HG03108 (cell line): ENCODE measurements around the gene PTP4A2.

ENCODE experiments used
- ATAC-seq: cut with Tn5 transposase; IDR thresholded peaks from one replicate; pipeline ENCODE4 v1.9.1; 2021; ENCODE audit warnings: moderate library complexity; ENCODE audit not compliant: unreplicated experiment

PTP4A2 gene

GRCh38 chr1:31891280-31891679, 46.9 kb downstream of the PTP4A2 start:
- no peak for ATAC-seq

- ATAC-seq: no peak
Measured at GRCh38 chr1:31888291-31888690, 49.9 kb downstream of the PTP4A2 start.

- no peak for ATAC-seq
Measured at GRCh38 chr1:31886866-31887265, 51.3 kb downstream of the PTP4A2 start.

GRCh38 chr1:31885851-31886250, 52.3 kb downstream of the PTP4A2 start:
- ATAC-seq: no peak

DNA sequence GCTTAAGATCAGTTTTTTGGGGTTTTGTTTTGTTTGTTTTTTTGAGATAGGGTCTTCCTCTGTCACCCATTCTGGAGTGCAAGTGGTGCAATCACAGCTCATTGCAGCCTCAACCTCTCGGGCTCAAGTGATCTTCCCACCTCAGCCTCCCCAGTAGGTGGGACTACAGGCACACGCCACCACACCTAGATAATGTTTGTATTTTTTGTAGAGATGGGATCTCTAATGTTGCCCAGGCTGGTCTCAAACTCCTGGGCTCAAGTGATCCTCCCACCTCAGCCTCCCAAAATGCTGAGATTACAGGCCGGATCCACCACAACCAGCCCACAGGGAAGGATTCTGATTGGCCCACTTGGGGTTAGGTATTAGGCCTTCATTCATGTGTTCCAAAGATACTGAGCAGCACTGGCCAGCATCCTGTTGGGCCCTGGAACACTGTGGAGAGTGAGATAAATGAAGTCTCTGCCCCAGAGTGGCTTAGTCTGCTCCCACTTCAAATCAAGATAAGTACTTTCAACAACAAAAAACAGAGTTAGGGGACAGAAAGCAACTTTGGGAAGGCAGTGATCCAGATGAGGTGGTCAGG, 54.7 kb downstream of the PTP4A2 start:
- no peak for ATAC-seq

DNA sequence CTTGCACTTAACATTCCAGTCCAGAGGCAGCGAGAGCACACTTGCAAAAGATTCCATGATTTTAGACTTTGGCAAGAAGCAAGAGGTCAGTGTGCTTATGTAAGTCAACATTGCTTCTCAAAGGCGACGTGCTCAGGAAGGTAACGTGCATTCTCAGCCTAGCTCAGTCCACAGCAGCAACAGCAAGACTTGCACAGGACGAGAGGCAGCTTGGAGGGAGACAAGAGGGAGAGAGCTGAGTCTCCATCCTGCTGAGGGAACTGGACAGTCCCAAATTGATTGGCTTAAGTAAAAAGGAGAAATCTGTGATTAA, 56.5 kb downstream of the PTP4A2 start:
- ATAC-seq: no peak

GRCh38 chr1:31880957-31881687, 57.0 kb downstream of the PTP4A2 start:
- no peak for ATAC-seq

DNA sequence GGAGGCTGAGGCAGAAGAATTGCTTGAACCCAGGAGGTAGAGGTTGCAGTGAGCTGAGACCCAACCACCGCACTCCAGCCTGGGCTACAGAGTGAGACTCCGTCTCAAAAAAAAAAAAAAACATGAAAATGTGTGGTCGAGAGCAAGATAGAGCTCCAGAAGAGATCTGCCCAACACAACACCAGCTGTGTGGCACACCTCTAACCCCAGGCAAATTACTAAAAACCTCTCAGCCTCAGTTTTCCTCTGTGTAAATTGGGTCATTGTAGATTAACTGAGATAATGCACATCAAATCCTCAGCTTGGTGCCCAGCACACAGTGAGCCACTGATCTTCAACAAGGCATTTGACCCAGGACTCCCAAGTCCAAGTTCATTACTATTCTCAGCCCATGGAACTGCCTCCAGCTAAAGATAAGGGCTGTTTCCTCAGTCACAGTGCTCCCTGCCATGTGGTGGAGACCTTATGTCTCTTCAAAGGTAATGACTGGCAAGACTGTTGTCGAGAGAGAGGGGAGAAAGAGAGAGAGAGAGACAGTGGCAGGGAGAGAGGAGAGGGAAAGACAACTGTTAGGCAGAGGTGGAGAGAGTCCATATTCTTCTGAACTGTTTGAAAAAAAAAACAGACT, 58.1 kb downstream of the PTP4A2 start:
- no peak for ATAC-seq

- ATAC-seq: no peak
Measured at GRCh38 chr1:31878058-31878457, 60.1 kb downstream of the PTP4A2 start.

DNA sequence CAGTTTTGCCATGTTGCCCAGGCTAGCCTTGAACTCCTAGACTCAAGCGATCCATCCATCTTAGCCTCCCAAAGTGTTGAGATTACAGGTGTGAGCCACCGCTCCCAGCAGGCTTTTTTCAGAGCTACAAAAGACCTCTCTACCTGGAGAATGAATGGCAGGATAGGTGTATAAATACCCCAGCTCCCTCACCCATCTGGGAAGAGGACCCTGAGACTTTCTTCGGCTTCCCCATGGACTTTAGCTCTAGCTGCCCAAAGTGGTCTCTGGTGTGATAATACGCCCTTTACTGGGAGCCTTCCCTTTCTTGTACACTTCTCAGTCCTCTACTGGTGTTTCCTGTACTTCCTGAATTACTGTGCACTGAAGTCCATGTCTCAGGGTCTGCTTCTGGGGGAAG, 60.6 kb downstream of the PTP4A2 start:
- no peak for ATAC-seq

DNA sequence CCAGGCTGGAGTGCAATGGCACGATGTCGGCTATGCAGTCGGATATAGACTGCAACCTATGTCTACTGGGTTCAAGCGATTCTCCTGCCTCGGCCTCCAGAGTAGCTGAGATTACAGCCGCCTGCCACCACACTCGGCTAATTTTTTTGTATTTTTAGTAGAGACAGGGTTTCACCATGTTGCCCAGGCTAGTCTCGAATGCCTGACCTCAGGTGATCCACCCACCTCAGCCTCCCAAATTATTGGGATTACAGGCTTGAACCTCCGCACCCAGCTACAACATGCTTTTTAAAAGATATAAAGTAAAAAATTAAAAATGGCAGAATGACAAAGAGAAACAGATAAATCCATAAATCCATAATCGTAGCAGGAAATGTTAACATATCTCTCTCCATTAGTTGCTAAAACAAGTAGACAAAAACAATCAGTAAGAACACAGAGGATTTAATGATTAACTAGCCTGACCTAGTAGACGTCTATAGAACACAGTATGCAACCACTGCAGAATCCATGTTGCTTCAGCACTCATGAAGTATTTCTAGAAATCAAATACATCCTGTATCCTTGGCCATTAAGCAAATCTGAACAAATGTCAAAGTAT, 62.4 kb downstream of the PTP4A2 start:
- no peak for ATAC-seq

- no peak for ATAC-seq
Measured at GRCh38 chr1:31874942-31875341, 63.2 kb downstream of the PTP4A2 start.

GRCh38 chr1:31872658-31873636, 65.2 kb downstream of the PTP4A2 start:
- ATAC-seq: no peak

GRCh38 chr1:31871703-31872102, 66.5 kb downstream of the PTP4A2 start:
- ATAC-seq: no peak

DNA sequence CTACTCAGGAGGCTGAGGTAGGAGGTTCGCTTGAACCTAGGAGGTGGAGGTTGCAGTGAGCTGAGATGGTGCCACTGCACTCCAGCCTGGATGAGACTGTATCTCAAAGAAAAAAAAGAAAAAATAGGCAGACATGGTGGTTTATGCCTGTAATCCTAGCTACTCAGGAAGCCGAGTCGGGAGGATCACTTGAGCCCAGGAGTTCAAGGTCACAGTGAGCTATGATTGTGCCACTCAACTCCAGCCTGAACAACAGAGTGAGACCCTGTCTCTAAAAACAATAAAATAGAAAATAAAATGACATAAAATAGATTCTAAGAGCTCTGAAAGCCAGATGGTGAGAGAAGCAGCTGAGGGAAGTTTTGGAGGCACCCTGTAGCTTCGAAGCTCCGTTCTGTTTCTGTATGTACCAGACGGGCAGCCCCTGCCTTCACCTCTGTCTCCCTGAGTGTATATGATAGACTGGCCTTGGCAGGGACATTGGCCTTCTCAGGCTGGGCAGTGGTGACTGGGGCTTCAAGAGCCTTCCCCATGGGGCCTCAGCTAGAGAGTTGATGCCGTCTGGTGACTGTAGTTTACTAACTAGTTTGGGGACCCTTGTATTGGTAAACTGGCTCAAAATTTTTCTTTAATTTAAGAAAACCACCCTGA, 68.0 kb downstream of the PTP4A2 start:
- no peak for ATAC-seq

GRCh38 chr1:31869449-31869848, 68.7 kb downstream of the PTP4A2 start:
- no peak for ATAC-seq

GRCh38 chr1:31868862-31869261, 69.3 kb downstream of the PTP4A2 start:
- no peak for ATAC-seq

DNA sequence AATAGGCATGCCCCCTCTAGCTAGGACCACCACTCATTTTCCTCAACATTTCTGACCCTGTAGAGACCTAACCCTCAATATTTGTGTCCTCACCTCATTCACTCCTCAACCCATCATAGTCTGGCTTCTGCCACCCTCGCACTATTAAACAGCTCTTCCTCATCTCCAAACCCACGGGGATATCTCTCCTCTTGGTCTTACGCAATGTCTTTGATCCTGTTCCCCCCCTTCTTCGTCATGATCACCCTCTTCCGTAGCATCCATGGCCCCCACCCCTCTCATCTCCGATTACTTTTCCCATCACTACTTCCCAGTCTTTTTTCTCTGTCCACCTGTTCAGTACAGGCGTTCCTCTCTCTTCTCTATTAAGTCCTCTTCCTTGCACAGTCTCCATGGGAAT, 70.6 kb downstream of the PTP4A2 start:
- no peak for ATAC-seq

DNA sequence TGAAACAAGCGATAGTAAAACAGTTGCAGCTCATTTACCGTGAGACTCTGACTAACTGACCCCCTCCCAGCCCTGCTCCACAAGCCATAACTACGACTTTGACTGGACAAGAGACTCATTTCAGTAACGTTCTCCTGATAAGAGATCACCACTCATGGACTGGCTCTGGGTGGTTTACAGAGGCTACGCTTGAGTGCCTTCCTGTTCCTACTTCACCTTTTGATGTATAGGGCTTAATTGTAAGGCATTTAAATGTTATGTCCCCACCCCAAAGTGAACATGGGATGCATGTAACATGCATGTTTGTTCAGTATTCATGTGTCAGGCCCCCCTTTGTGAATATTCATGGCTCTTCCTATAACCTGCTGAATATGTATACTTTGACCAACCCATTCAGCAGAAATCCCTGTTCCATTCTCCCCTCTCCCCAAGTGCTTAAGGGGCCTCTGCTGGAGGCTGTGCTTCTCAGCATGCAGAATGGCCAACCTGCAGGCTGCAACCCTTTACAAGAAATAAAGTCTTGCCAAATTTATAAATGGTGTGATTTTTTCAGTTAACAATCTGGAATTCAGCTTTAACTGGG, 71.6 kb downstream of the PTP4A2 start:
- no peak for ATAC-seq
